ENCODE results near the gene TAF10.

TAF10 gene

GRCh38 chr11:6654281-6655019 lies 42.4 kb upstream of the TAF10 start:
- no peak for DNase-seq (ENCODE audit: low read depth in 1 of 2, low spot score in 1 of 2)
- no peak overlapping the region for H3K4me3 ChIP-seq (replicated peaks; ENCODE audit: insufficient read depth, low read length)
- H3K27me3 ChIP-seq (ENCODE audit: insufficient read depth, poor library complexity, severe bottlenecking): peaks cover 13% of the 10 kb centered on the region
- H3K27ac ChIP-seq (replicated peaks): no peak overlapping the region
- TF ChIP-seq POLR2AphosphoS5 (IDR thresholded peaks at IDR 0.05; ENCODE audit: low read depth) (no peak), SPI1 (IDR thresholded peaks at IDR 0.05; ENCODE audit: borderline replicate concordance, low read depth) (no peak), CTCF (IDR thresholded peaks at IDR 0.05; ENCODE audit: insufficient read depth, low read length) (no peak), GABPA (IDR thresholded peaks at IDR 0.05; ENCODE audit: low read depth) (no peak)
- TF ChIP-seq, protein P1, sequence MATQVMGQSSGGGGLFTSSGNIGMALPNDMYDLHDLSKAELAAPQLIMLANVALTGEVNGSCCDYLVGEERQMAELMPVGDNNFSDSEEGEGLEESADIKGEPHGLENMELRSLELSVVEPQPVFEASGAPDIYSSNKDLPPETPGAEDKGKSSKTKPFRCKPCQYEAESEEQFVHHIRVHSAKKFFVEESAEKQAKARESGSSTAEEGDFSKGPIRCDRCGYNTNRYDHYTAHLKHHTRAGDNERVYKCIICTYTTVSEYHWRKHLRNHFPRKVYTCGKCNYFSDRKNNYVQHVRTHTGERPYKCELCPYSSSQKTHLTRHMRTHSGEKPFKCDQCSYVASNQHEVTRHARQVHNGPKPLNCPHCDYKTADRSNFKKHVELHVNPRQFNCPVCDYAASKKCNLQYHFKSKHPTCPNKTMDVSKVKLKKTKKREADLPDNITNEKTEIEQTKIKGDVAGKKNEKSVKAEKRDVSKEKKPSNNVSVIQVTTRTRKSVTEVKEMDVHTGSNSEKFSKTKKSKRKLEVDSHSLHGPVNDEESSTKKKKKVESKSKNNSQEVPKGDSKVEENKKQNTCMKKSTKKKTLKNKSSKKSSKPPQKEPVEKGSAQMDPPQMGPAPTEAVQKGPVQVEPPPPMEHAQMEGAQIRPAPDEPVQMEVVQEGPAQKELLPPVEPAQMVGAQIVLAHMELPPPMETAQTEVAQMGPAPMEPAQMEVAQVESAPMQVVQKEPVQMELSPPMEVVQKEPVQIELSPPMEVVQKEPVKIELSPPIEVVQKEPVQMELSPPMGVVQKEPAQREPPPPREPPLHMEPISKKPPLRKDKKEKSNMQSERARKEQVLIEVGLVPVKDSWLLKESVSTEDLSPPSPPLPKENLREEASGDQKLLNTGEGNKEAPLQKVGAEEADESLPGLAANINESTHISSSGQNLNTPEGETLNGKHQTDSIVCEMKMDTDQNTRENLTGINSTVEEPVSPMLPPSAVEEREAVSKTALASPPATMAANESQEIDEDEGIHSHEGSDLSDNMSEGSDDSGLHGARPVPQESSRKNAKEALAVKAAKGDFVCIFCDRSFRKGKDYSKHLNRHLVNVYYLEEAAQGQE (IDR thresholded peaks at IDR 0.05; ENCODE audit: insufficient replicate concordance, low read depth): no peak

DNA sequence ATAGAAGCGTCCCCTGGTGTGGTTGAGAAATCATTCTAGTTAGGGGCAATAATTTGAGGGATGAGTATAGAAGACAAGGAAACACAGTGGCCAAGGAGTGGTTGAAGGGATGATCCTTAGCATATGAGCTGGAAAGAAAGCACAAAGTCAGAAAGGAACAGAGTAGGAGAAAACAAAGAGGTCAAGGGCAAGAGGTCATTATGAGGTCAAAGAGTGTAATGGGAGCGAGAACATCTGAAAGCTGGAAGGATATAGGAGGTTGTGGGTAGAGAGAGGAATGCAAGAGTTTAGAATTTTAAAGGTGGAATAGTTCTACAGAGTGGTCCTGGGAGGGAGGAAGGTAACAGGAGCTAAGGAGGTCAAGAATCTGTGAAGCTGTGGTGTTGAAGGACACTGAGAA lies 41.6 kb upstream of the TAF10 start:
- H3K4me3 ChIP-seq (replicated peaks; ENCODE audit: insufficient read depth, low read length): no peak overlapping the region
- DNase-seq (ENCODE audit: low read depth in 1 of 2, low spot score in 1 of 2): no peak
- no peak overlapping the region for H3K27ac ChIP-seq (replicated peaks)
- H3K27me3 ChIP-seq (ENCODE audit: insufficient read depth, poor library complexity, severe bottlenecking): peaks cover 13% of the 10 kb centered on the region
- TF ChIP-seq GABPA (IDR thresholded peaks at IDR 0.05; ENCODE audit: low read depth): no peak
- TF ChIP-seq CTCF (IDR thresholded peaks at IDR 0.05; ENCODE audit: insufficient read depth, low read length): no peak
- TF ChIP-seq, protein P1 (IDR thresholded peaks at IDR 0.05; ENCODE audit: insufficient replicate concordance, low read depth): no peak
- TF ChIP-seq SPI1 (IDR thresholded peaks at IDR 0.05; ENCODE audit: borderline replicate concordance, low read depth): no peak
- TF ChIP-seq POLR2AphosphoS5 (IDR thresholded peaks at IDR 0.05; ENCODE audit: low read depth): no peak

GRCh38 chr11:6653097-6653496 lies 41.1 kb upstream of the TAF10 start:
- peaks cover 13% of the 10 kb centered on the region for H3K27me3 ChIP-seq (ENCODE audit: insufficient read depth, poor library complexity, severe bottlenecking)
- no peak for DNase-seq (ENCODE audit: low read depth in 1 of 2, low spot score in 1 of 2)
- no peak overlapping the region for H3K4me3 ChIP-seq (replicated peaks; ENCODE audit: insufficient read depth, low read length)
- no peak overlapping the region for H3K27ac ChIP-seq (replicated peaks)
- TF ChIP-seq CTCF (IDR thresholded peaks at IDR 0.05; ENCODE audit: insufficient read depth, low read length) (no peak), GABPA (IDR thresholded peaks at IDR 0.05; ENCODE audit: low read depth) (no peak), POLR2AphosphoS5 (IDR thresholded peaks at IDR 0.05; ENCODE audit: low read depth) (no peak), SPI1 (IDR thresholded peaks at IDR 0.05; ENCODE audit: borderline replicate concordance, low read depth) (no peak)
- TF ChIP-seq, protein P1 (IDR thresholded peaks at IDR 0.05; ENCODE audit: insufficient replicate concordance, low read depth): no peak
